Fibroblast of lung (primary cell): ENCODE data around the gene MAP1LC3B.

Experiments used
- EZH2 ChIP-seq: IDR thresholded peaks from 2 replicates; pipeline ENCODE4 v1.5.1; 2012; ENCODE audit warnings: low read length, control low read depth, mild to moderate bottlenecking; ENCODE audit errors: missing control alignments
- TF ChIP-seq, protein P1 (sequence below), 2 donors: IDR thresholded peaks in 1 of 2; conservative IDR thresholded peaks in 1 of 2; 1 replicate in 1 of 2; 2 replicates in 1 of 2; pipeline ENCODE4 v1.5.1; 2011 to 2012; ENCODE audit warnings: low read length in 2 of 2, control low read depth in 1 of 2, inconsistent platforms in 1 of 2, low read depth in 1 of 2, mild to moderate bottlenecking in 1 of 2

DNA sequence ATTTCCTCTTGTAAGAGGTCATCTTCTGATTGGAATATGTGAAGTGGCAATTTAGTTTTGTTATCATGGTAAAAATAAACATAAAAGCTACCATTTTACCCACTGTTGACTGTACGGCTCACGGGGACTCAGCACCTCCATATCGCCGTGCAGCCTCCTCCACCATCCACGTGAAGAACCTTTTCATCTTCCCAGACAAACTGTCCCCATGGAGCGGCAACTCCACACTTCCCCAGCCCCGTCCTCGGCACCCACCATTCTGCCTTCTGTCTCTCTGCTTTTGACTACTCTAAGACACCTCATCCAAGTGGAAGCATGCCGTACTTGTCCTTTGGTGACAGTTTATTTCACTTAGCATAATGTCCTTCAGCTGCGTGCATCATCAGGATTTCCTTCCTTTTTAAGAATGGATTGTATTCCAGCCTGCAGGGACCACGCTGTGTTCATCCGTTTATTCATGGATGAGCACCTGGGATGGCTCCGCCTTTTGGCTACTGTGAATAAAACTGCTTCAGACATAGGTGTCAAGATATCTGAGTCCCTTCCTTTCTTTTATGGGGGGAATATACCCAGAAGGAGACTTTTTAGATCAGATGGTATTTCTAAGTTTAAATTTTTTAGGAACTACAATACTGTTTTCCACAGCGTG is 22.9 kb upstream of the MAP1LC3B start:
- TF ChIP-seq, protein P1, sequence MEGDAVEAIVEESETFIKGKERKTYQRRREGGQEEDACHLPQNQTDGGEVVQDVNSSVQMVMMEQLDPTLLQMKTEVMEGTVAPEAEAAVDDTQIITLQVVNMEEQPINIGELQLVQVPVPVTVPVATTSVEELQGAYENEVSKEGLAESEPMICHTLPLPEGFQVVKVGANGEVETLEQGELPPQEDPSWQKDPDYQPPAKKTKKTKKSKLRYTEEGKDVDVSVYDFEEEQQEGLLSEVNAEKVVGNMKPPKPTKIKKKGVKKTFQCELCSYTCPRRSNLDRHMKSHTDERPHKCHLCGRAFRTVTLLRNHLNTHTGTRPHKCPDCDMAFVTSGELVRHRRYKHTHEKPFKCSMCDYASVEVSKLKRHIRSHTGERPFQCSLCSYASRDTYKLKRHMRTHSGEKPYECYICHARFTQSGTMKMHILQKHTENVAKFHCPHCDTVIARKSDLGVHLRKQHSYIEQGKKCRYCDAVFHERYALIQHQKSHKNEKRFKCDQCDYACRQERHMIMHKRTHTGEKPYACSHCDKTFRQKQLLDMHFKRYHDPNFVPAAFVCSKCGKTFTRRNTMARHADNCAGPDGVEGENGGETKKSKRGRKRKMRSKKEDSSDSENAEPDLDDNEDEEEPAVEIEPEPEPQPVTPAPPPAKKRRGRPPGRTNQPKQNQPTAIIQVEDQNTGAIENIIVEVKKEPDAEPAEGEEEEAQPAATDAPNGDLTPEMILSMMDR (conservative IDR thresholded peaks at IDR 0.05 in 1 of 2, IDR thresholded peaks at IDR 0.05 in 1 of 2; ENCODE audit: low read depth in 1 of 2, low read length in 2 of 2) = no peak
- no peak for TF ChIP-seq EZH2
